NCI-H748 (cell line): ENCODE results near the gene CREB5.
A peak's percentile ranks its signal among the peaks of the same experiment; 100 is the strongest.
"Not testable (repeated sequence)": the region's sequence is repeated elsewhere in the genome, so short reads cannot be mapped to it uniquely, and the experiment has no call there.

Experiments
- DNase-seq: peaks from one replicate; lab custom pipeline; 2025; ENCODE audit not compliant: unreplicated experiment; lab: John Stamatoyannopoulos, UW

CREB5 gene, protein sequence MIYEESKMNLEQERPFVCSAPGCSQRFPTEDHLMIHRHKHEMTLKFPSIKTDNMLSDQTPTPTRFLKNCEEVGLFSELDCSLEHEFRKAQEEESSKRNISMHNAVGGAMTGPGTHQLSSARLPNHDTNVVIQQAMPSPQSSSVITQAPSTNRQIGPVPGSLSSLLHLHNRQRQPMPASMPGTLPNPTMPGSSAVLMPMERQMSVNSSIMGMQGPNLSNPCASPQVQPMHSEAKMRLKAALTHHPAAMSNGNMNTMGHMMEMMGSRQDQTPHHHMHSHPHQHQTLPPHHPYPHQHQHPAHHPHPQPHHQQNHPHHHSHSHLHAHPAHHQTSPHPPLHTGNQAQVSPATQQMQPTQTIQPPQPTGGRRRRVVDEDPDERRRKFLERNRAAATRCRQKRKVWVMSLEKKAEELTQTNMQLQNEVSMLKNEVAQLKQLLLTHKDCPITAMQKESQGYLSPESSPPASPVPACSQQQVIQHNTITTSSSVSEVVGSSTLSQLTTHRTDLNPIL

GRCh38 chr7:28411876-28412662 lies at the start of gene CREB5:
Gene CREB5 (plus strand): TSS chr7:28412518. CDS start chr7:28412915, 397 bp downstream.
- peak; percentile 66 for DNase-seq

GRCh38 chr7:28362812-28363211 lies 49.5 kb upstream of the CREB5 start:
- DNase-seq = peak; percentile 13

DNA sequence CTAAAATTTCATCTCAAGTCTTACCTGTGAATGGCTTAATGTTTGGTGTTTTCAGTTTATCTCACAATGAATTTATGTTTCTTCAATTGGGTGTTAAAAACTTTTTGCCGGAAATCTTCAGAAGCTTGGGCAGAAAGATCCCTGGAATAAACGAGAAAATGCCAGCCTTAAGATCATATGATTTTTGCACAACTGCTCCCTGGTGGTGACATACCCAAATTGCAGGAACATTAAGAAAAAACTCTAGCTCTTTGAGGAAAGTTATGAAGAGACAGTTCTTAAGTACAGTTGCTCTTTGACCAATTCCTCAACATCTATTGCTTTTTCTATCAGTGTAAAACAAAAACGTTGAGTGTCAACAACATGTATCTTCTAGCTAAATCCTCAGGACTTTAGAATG lies 48.2 kb upstream of the CREB5 start:
- DNase-seq = no peak

- DNase-seq = peak; percentile 48
These were observed 42.8 kb upstream of the CREB5 start for GRCh38 chr7:28369523-28369922.

GRCh38 chr7:28371846-28372245 lies 40.5 kb upstream of the CREB5 start:
- no peak for DNase-seq

DNA sequence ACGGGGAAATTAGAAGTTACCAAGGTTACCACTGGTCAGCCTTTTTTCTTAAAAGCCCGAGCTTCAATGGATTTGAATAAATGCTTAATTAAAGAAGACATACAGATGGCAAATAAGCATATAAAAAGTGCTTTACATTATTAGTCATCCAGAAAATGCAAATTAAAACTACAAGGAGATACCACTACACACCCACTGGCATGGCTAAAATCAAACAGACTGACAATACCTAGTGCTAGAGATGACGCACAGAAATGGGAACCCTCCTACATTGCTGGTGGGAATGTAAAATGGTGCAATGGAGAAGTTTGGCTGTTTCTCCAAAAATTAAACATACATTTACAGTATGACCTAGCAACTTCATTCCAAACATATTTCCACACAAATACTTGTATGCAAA lies 38.3 kb upstream of the CREB5 start:
- no peak for DNase-seq

DNA sequence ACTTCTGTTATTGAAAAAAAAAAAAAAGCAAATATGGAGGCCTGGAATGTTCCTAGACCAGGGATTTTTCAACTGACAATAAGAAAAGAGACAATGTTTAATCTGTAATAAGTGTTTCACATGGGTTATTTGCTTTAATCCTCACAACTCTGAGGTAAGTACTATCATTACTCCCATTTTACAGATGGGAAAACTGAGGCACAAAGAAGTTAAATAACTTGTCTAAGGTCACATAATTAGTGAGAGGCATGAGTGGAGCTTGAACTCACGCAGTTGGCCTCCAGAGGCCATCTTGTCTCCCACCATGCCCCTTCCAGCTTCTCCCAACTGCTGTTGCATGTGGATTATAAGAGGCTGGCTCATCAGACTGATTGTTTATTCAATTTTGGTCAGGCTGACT lies 36.6 kb upstream of the CREB5 start:
- no peak for DNase-seq

GRCh38 chr7:28376634-28377033 lies 35.7 kb upstream of the CREB5 start:
- DNase-seq = no peak

DNA sequence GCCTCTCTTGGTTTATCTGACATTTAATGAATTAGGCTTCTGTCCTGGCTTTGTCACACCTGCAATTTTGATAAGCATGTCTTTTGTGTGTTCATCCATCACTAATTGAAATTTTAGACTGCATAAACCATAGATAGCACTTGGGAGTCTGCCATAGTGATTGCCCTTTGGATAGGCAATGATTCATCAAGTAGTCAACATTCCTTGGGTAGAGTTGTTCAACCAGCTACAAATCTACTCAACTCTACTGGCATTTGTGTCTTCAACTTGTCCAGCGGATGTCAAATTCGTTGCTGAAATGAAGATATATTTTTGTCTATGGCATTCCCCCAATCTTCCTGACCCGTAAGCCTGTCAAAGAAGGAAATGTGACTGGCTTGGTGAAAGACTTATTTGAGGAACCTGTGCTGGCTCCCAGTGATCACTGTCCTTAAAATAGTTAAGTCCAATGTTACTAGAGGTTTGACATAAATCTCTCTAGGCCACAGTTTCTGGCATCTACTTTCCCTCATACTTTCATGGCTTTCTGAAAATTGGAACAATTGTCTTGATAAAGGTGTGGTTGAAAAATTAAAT lies 33.7 kb upstream of the CREB5 start:
- DNase-seq = no peak

DNA sequence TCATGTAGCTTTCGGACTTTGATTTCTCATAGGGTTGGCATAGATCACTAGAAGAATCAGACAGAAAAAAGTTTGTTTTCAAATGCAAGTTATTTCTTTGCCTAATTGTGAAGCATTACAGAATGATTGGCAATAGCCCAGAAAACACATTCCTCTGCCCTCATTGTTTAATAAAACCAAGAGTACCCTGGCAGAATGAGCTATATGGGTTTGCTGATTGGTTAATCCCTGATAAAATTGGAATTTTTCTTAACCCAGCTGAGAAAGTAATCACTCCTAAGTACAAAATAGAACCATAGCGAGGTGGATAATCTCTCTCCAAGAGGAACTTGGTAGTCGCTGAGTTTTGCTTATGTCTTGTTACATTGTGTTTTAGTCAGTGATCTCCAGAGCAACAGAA lies 30.9 kb upstream of the CREB5 start:
- DNase-seq = no peak

DNA sequence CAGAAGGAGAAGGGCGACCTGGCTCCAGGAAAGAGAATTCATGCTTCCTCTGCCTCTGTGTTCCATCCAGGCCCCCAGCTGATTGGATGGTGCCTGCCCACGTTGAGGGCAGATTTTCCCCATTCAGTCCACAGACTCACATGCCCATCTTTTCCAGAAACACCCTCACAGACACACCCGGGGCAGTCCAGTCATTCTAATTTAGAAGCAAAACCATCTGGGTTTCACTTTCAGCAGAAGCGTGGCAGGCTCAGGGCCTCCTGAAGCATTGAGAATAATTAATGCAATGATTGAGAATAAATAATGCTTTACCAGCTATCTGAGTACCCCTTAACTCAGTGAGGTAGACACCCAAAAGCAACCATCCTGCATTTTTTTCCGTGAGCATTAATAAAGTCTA lies 30.2 kb upstream of the CREB5 start:
- DNase-seq = no peak

GRCh38 chr7:28383975-28384374 lies 28.3 kb upstream of the CREB5 start:
- DNase-seq = peak; percentile 28

DNA sequence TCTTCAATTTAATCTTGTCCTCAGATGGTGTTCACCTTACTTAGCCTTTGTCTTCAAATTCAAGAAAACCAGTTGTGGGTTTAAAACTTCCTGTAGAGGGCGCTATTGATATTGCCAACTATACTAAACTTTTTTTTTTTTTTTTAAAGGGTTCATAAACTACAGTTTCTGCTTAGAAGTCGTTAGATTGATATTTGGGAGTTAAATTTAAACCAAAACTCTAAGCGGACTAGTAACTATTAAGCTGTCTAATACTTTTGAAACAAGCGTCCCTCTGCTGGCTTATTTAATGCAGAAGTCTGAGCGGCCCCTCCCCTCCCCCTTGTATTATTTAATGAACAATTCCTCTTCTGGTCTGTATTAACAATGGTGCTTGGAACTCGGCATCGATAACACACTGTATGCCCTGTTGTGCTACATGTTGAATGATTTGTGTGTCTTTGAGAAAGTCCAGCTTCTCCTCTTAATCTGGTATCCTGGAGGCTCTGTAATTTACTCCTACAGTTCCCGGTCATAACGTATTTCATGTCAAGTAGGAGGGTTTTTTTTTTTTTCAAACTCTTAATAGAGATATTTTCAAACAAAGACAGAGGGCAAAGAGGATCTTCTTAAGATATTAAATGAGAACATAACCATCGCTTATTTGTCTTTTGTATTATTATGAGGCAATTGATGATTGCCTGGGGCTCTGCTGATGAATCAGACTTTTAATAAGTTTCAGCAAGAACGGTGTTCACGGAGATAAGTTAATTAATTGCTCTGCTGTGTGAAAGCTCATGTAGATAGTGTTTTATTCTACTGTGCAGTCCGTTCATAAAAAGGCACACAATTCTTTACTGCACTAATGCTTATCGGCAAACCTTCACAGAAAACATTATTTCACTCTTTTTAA lies 22.6 kb upstream of the CREB5 start:
- peak; percentile 91 for DNase-seq

DNA sequence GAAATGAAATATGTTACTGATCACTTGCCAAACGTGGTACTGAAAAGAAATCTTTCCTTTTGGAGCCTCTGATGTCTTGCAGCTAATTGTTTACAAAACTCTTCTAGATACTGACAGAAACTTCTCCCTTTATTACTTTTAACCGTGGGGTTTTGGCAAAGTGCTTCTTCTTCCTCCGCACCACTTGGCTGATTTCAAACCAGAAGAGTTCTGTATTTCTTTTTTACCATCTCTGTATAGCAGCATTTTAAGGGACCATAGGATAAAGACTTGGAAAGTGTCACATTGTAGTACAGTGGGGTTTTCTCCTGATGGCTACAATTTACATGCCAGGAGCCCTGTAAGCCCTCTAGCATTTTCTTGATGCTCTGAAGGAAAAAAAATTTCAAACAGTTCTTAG lies 21.9 kb upstream of the CREB5 start:
- DNase-seq = no peak

GRCh38 chr7:28392289-28392688 lies 20.0 kb upstream of the CREB5 start:
- no peak for DNase-seq

- no peak for DNase-seq
These were observed 16.9 kb upstream of the CREB5 start for GRCh38 chr7:28395404-28395803.

DNA sequence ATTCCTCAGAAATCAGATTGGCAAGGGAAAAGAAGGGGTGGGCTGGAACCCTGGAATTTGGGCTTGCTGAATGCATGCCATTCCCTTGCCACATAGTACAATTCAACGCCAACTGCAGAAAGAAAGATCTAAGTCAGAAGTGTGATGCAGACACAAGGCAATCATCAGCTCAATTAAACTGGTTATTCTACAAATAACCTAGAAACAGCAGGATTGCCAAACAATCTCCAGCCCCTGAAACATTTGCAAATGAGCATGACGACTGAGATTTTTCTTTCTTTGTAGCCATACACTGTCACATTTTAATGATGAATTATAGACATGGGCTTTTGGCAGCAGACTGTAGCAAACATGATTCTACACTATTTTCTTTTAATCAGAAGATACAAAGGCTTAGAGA lies 16.5 kb upstream of the CREB5 start:
- peak; percentile 60 for DNase-seq

- no peak for DNase-seq
These were observed 15.2 kb upstream of the CREB5 start for GRCh38 chr7:28397141-28397540.

- DNase-seq = no peak
These were observed 11.4 kb upstream of the CREB5 start for GRCh38 chr7:28400838-28401360.

GRCh38 chr7:28401567-28401966 lies 10.8 kb upstream of the CREB5 start:
- DNase-seq = not testable (repeated sequence)
